MCF 10A (cell line): Measurements from ENCODE around the gene ETNK2. TPM values are rescaled to one million over a fixed set of nuclear protein-coding genes. Genes with fewer than 3 reads are reported as not detected.
A peak's percentile ranks its signal among the peaks of the same experiment; 100 is the strongest.

ENCODE experiments used
- BruUV-seq: library from RNA; stranded (reverse); fragments of 400-500 nt; replicated peaks from 2 replicates; lab custom pipeline; 2021; lab: Mats Ljungman, UMichigan
- CTCF ChIA-PET: fragments of 300-600 bp; sonication (Branson Sonifier 250); formaldehyde crosslinking; extraction: SDS; loops from one replicate; lab custom pipeline; 2021; ENCODE audit warnings: antibody characterized with exemption, inconsistent platforms; lab: Yijun Ruan, JAX
- POLR2A ChIA-PET: fragments of 300-600, 350-650 bp; sonication (Branson Sonifier 250); formaldehyde crosslinking; extraction: SDS; loops from one replicate; lab custom pipeline; 2020; ENCODE audit warnings: antibody characterized with exemption, inconsistent platforms; lab: Yijun Ruan, JAX
- DNase-seq: peaks from one replicate; pipeline ENCODE4 v3.0.0-alpha.2; 2018; ENCODE audit not compliant: unreplicated experiment
- H3K27ac Mint-ChIP-seq: one replicate; pipeline ENCODE4 v1.8.0; 2022; ENCODE audit warnings: mild to moderate bottlenecking, low read depth, mixed read lengths; ENCODE audit not compliant: unreplicated experiment
- H3K27me3 Mint-ChIP-seq: one replicate; pipeline ENCODE4 v1.8.0; 2022; ENCODE audit warnings: mixed read lengths; ENCODE audit not compliant: insufficient read depth, unreplicated experiment
- H3K36me3 Mint-ChIP-seq: one replicate; pipeline ENCODE4 v1.8.0; 2022; ENCODE audit warnings: mild to moderate bottlenecking, moderate library complexity, mixed read lengths; ENCODE audit not compliant: insufficient read depth, unreplicated experiment
- H3K4me1 Mint-ChIP-seq: one replicate; pipeline ENCODE4 v1.8.0; 2022; ENCODE audit warnings: mixed read lengths; ENCODE audit not compliant: insufficient read depth, unreplicated experiment
- H3K4me3 Mint-ChIP-seq: one replicate; pipeline ENCODE4 v1.8.0; 2022; ENCODE audit warnings: mild to moderate bottlenecking, moderate library complexity, mixed read lengths; ENCODE audit not compliant: unreplicated experiment
- H3K9me3 Mint-ChIP-seq: one replicate; pipeline ENCODE4 v1.8.0; 2022; ENCODE audit warnings: mixed read lengths; ENCODE audit not compliant: unreplicated experiment
- CTCF ChIP-seq: fragments of 200-600 bp; IDR thresholded peaks from one replicate; pipeline ENCODE4 v1.8.0; 2022; ENCODE audit warnings: antibody characterized with exemption, mild to moderate bottlenecking; ENCODE audit not compliant: unreplicated experiment
- intact Hi-C: fragments of 100-400 bp; cut with micrococcal nuclease; formaldehyde crosslinking; loops from 2 replicates; pipeline ENCODE4 v1.14.1; 2022
- total RNA-seq: library from RNA; stranded (reverse); gene quantifications from 2 replicates; pipeline ENCODE4 v1.2.3, GENCODE V29; 2022

Gene ETNK2
- total RNA-seq, 1 experiment from 2014 or later = 9.5 TPM

GRCh38 chr1:204113896-204114295, 37.9 kb downstream of the ETNK2 start:
- Mint-ChIP-seq H3K27me3 (no peaks in the 10 kb centered on the region), H3K4me1 (peaks cover 16% of the 10 kb centered on the region), H3K4me3 (no peak overlapping the region), H3K27ac (peak overlapping the region; percentile 52), H3K36me3 (peaks cover 7% of the 10 kb centered on the region), H3K9me3 (no peaks in the 10 kb centered on the region)
- POLR2A ChIA-PET = interaction anchor here (0.6 to 2.1 kb wide), 3 partner anchors 23 to 254 kb away, joined by 3 to 7 read pairs (median 4); no protein-coding TSS in a partner anchor
- BruUV-seq = no TSS peak
- peak; percentile 60 for DNase-seq
- TF ChIP-seq CTCF = no peak
- CTCF ChIA-PET = interaction anchor here (0.6 to 4.3 kb wide), 5 partner anchors 15 to 202 kb away, joined by 3 to 36 read pairs (median 3); no protein-coding TSS in a partner anchor
- intact Hi-C loops = no loop called here

GRCh38 chr1:204112876-204113730, 38.7 kb downstream of the ETNK2 start:
- Mint-ChIP-seq H3K4me3 (no peak overlapping the region), H3K9me3 (no peaks in the 10 kb centered on the region), H3K27ac (peak overlapping the region; percentile 52), H3K27me3 (no peaks in the 10 kb centered on the region), H3K4me1 (peaks cover 16% of the 10 kb centered on the region), H3K36me3 (no peaks in the 10 kb centered on the region)
- no peak for DNase-seq
- ChIA-PET CTCF (interaction anchor here (0.5 to 4.3 kb wide), 8 partner anchors 9 to 242 kb away, joined by 3 to 36 read pairs (median 4); no protein-coding TSS in a partner anchor), POLR2A (interaction anchor here (0.6 to 2.1 kb wide), 5 partner anchors 24 to 1109 kb away, joined by 3 to 7 read pairs (median 4); no protein-coding TSS in a partner anchor)
- no peak for TF ChIP-seq CTCF
- no TSS peak for BruUV-seq
- intact Hi-C loops = no loop called here

GRCh38 chr1:204110894-204111633, 40.8 kb downstream of the ETNK2 start:
- POLR2A ChIA-PET = interaction anchor here (0.8 to 1.2 kb wide), 2 partner anchors 12 to 18 kb away, joined by 3 to 4 read pairs; no protein-coding TSS in a partner anchor
- Mint-ChIP-seq H3K27me3 (no peaks in the 10 kb centered on the region), H3K4me3 (no peak overlapping the region), H3K27ac (no peak overlapping the region), H3K9me3 (no peaks in the 10 kb centered on the region), H3K36me3 (no peaks in the 10 kb centered on the region), H3K4me1 (peaks cover 16% of the 10 kb centered on the region)
- no peak for TF ChIP-seq CTCF
- BruUV-seq = no TSS peak
- CTCF ChIA-PET = interaction anchor here (0.6 to 4.3 kb wide), 5 partner anchors 18 to 408 kb away, joined by 3 to 36 read pairs (median 4); no protein-coding TSS in a partner anchor
- no peak for DNase-seq
- intact Hi-C loops = no loop called here
